Subcutaneous adipose tissue (tissue), 4 donors: ENCODE data around the gene KCNMA1. TPM values are rescaled to one million over a fixed set of nuclear protein-coding genes. Genes with fewer than 3 reads are reported as not detected.

Source experiments
- CTCF ChIP-seq: fragments of 450-650 bp; IDR thresholded peaks from one replicate; pipeline ENCODE4 v1.5.1; 2016; ENCODE audit warnings: low read depth, mild to moderate bottlenecking, control low read depth, antibody characterized with exemption, moderate library complexity
- total RNA-seq, 4 donors: library from RNA; depleted of rRNA; stranded (reverse); fragments of >200 nt; gene quantifications; one replicate each; pipeline ENCODE4 v1.1.0, GENCODE V29; 2016

The KCNMA1 gene
- total RNA-seq, 4 donors from 2014 or later, result 10.3 to 91.5 (median 23.8) TPM

GRCh38 chr10:76925636-76926405 lies 711.8 kb downstream of the KCNMA1 start:
- TF ChIP-seq CTCF, result no peak

- TF ChIP-seq CTCF, result no peak
These were observed 714.9 kb downstream of the KCNMA1 start for GRCh38 chr10:76922666-76923065.

DNA sequence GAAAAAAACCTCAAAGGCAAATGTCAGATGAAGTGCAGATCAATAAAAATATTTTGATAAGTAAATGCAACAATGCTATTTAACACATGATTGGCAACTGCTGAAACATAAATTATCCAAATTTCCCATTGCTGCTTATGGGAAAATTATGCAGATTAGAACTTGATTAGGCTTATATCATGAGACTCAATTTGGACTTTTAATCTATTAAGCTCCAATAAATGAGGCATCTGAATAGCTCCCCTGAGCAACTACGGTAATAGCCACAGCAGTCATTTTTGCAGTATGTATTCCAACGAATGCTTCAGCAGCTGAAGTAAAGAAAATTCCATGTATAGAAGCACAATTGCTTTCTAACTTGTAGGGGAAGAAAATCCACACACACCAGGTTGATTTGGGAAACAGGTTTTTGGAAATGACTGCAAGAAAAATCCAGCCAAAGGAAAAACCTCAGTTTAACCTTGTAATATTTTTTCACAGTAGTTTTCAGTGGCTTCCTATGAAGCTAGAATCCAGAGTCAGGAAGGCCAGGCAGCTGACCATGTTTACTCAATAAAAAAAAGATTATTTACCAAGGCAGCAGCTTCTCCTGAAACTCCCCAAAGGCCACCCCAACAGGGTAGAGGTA lies 716.1 kb downstream of the KCNMA1 start:
- no peak for TF ChIP-seq CTCF

- no peak for TF ChIP-seq CTCF
These were observed 717.0 kb downstream of the KCNMA1 start for GRCh38 chr10:76920581-76920980.

- no peak for TF ChIP-seq CTCF
These were observed 719.5 kb downstream of the KCNMA1 start for GRCh38 chr10:76918106-76918505.

GRCh38 chr10:76917071-76917470 lies 720.5 kb downstream of the KCNMA1 start:
- TF ChIP-seq CTCF, result no peak

- TF ChIP-seq CTCF, result no peak
These were observed 721.1 kb downstream of the KCNMA1 start for GRCh38 chr10:76916536-76916935.
